ENCODE results near the gene PRPF40A. TPM values are rescaled to one million over a fixed set of nuclear protein-coding genes. Genes with fewer than 3 reads are reported as not detected.
A peak's percentile ranks its signal among the peaks of the same experiment; 100 is the strongest.

PRPF40A gene
- polyA plus RNA-seq, 1 donor (not counting 4 experiments of a cell fraction or from before 2014, with no cell fraction given), result 104 TPM

GRCh38 chr2:152627351-152627957, 89.8 kb downstream of the PRPF40A start:
- no peak for DNase-seq (ENCODE audit: low read depth, low spot score)
- peaks cover 20 to 29% of the 10 kb centered on the region in 2 experiments for H3K36me3 ChIP-seq (ENCODE audit: control insufficient read depth in 2 of 2, extremely low read depth in 1 of 2, insufficient read depth in 2 of 2, low read length in 2 of 2)
- FAIRE-seq, result no peak
- no peaks in the 10 kb centered on the region for H3K4me1 ChIP-seq (ENCODE audit: control insufficient read depth, extremely low read depth, insufficient read depth, low read length)
- H3K4me2 ChIP-seq (ENCODE audit: control insufficient read depth, extremely low read depth, insufficient read depth, low read depth, low read length), result no peak overlapping the region
- H3K27me3 ChIP-seq (ENCODE audit: control insufficient read depth, extremely low read depth, insufficient read depth, low read length), result no peaks in the 10 kb centered on the region
- no peaks in the 10 kb centered on the region for H3K9me3 ChIP-seq (ENCODE audit: control insufficient read depth, low read depth, low read length)
- no peak overlapping the region for H2AFZ ChIP-seq (ENCODE audit: control insufficient read depth, low read length)
- H3K9me1 ChIP-seq (ENCODE audit: control insufficient read depth, extremely low read depth, insufficient read depth, low read length), result no peaks in the 10 kb centered on the region
- no peak overlapping the region for H3K4me3 ChIP-seq (ENCODE audit: control insufficient read depth in 2 of 3, extremely low read depth in 1 of 3, insufficient read depth in 2 of 3, low read depth in 1 of 3, low read length in 3 of 3)
- no peaks in the 10 kb centered on the region for H3K79me2 ChIP-seq (ENCODE audit: control insufficient read depth, insufficient read depth, low read length)
- H3K27ac ChIP-seq (ENCODE audit: control insufficient read depth, insufficient read depth, low read length), result no peak overlapping the region
- no peak overlapping the region for H3K9ac ChIP-seq (ENCODE audit: control insufficient read depth, extremely low read depth, insufficient read depth, low read length)
- TF ChIP-seq, protein P1, sequence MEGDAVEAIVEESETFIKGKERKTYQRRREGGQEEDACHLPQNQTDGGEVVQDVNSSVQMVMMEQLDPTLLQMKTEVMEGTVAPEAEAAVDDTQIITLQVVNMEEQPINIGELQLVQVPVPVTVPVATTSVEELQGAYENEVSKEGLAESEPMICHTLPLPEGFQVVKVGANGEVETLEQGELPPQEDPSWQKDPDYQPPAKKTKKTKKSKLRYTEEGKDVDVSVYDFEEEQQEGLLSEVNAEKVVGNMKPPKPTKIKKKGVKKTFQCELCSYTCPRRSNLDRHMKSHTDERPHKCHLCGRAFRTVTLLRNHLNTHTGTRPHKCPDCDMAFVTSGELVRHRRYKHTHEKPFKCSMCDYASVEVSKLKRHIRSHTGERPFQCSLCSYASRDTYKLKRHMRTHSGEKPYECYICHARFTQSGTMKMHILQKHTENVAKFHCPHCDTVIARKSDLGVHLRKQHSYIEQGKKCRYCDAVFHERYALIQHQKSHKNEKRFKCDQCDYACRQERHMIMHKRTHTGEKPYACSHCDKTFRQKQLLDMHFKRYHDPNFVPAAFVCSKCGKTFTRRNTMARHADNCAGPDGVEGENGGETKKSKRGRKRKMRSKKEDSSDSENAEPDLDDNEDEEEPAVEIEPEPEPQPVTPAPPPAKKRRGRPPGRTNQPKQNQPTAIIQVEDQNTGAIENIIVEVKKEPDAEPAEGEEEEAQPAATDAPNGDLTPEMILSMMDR (optimal IDR thresholded peaks at IDR 0.05 in 1 of 3, IDR thresholded peaks at IDR 0.05 in 1 of 3, conservative IDR thresholded peaks at IDR 0.05 in 1 of 3; ENCODE audit: extremely low read depth in 1 of 3, insufficient read depth in 2 of 3, low read length in 3 of 3), result peak in 2 of 3 experiments; percentile 27 to 34
- TF ChIP-seq EZH2 (IDR thresholded peaks at IDR 0.05; ENCODE audit: low read length), result no peak
- H4K20me1 ChIP-seq (ENCODE audit: control insufficient read depth, extremely low read depth, insufficient read depth, low read length), result no peaks in the 10 kb centered on the region
- dilution Hi-C loops (cut with MboI; ENCODE audit: extremely low pct_ligation_motif_present, low sequenced_read_pairs), result no loop called here

DNA sequence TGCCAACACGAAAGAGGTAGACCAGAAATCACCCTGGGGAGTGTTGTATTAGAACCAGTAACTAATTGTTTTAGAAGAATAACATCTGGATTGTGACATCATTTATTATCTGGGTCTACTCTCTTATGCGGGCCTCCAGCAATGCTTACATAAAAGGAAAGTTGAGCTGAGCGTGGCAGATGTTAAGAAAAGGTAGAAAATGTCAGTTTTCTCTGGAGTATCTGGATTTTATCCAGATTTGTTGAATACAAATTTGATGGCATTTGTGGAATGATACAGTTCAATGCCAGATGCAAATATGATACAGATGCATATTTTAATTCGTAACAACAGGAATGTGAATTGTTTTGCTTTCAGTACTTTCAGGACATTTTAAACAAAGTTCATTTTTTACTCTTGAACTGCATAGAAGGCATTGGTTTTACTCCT, 90.3 kb downstream of the PRPF40A start:
- no peaks in the 10 kb centered on the region for H3K27me3 ChIP-seq (ENCODE audit: control insufficient read depth, extremely low read depth, insufficient read depth, low read length)
- peaks cover 15 to 30% of the 10 kb centered on the region in 2 experiments for H3K36me3 ChIP-seq (ENCODE audit: control insufficient read depth in 2 of 2, extremely low read depth in 1 of 2, insufficient read depth in 2 of 2, low read length in 2 of 2)
- H4K20me1 ChIP-seq (ENCODE audit: control insufficient read depth, extremely low read depth, insufficient read depth, low read length), result no peaks in the 10 kb centered on the region
- H3K4me3 ChIP-seq (ENCODE audit: control insufficient read depth in 2 of 3, extremely low read depth in 1 of 3, insufficient read depth in 2 of 3, low read depth in 1 of 3, low read length in 3 of 3), result no peak overlapping the region
- FAIRE-seq (no peak), DNase-seq (ENCODE audit: low read depth, low spot score) (no peak)
- no peaks in the 10 kb centered on the region for H3K9me3 ChIP-seq (ENCODE audit: control insufficient read depth, low read depth, low read length)
- no peak overlapping the region for H3K4me2 ChIP-seq (ENCODE audit: control insufficient read depth, extremely low read depth, insufficient read depth, low read depth, low read length)
- no peak overlapping the region for H3K9ac ChIP-seq (ENCODE audit: control insufficient read depth, extremely low read depth, insufficient read depth, low read length)
- no peak for TF ChIP-seq EZH2 (IDR thresholded peaks at IDR 0.05; ENCODE audit: low read length)
- TF ChIP-seq, protein P1 (optimal IDR thresholded peaks at IDR 0.05 in 1 of 3, IDR thresholded peaks at IDR 0.05 in 1 of 3, conservative IDR thresholded peaks at IDR 0.05 in 1 of 3; ENCODE audit: extremely low read depth in 1 of 3, insufficient read depth in 2 of 3, low read length in 3 of 3), result no peak
- no peaks in the 10 kb centered on the region for H3K9me1 ChIP-seq (ENCODE audit: control insufficient read depth, extremely low read depth, insufficient read depth, low read length)
- no peaks in the 10 kb centered on the region for H3K79me2 ChIP-seq (ENCODE audit: control insufficient read depth, insufficient read depth, low read length)
- dilution Hi-C loops (cut with MboI; ENCODE audit: extremely low pct_ligation_motif_present, low sequenced_read_pairs), result no loop called here
- H2AFZ ChIP-seq (ENCODE audit: control insufficient read depth, low read length), result no peak overlapping the region
- no peaks in the 10 kb centered on the region for H3K4me1 ChIP-seq (ENCODE audit: control insufficient read depth, extremely low read depth, insufficient read depth, low read length)
- no peak overlapping the region for H3K27ac ChIP-seq (ENCODE audit: control insufficient read depth, insufficient read depth, low read length)

Data from keratinocyte (primary cell).